HCT116 (cell line): Measurements from ENCODE around the gene LYPD3. TPM values are rescaled to one million over a fixed set of nuclear protein-coding genes. Genes with fewer than 3 reads are reported as not detected.

Experiments used
- ATAC-seq: fragments of 200-7000 bp; cut with Tn5 transposase; 2 replicates; pipeline ENCODE4 v1.9.1; 2020; ENCODE audit warnings: mild to moderate bottlenecking, moderate library complexity
- BruUV-seq: library from RNA; stranded (reverse); fragments of 400-500 nt; replicated peaks from 2 replicates; lab custom pipeline; 2021; lab: Mats Ljungman, UMichigan
- CTCF ChIA-PET: fragments of 300-600 bp; sonication (Branson Sonifier 250); formaldehyde crosslinking; loops from one replicate; lab custom pipeline; 2021; ENCODE audit warnings: antibody characterized with exemption; lab: Charles Lee
- POLR2A ChIA-PET: fragments of 300-600, 350-600 bp; sonication (Branson Sonifier 250); formaldehyde crosslinking; loops from one replicate; lab custom pipeline; 2021; ENCODE audit warnings: antibody characterized with exemption; lab: Charles Lee
- RAD21 ChIA-PET, 2 experiments: fragments of 300-600 bp; sonication (Branson Sonifier 250); formaldehyde crosslinking; loops; one replicate each; lab custom pipeline; 2023; ENCODE audit warnings: low total read pairs in 2 of 2; ENCODE audit not compliant: uncharacterized antibody in 2 of 2, unreplicated experiment in 2 of 2, low non-redundant PET in 1 of 2; lab: Charles Lee
- DNase-seq: peaks from one replicate; pipeline ENCODE4 v3.0.0-alpha.2; 2010; ENCODE audit warnings: low read depth, low spot score
- H2AFZ ChIP-seq: fragments of 200-600 bp; shearing (Covaris generic), sonication (generic); 2 replicates; pipeline ENCODE4 v1.6.1; 2017; ENCODE audit warnings: low read depth, mixed run types, mixed read lengths, antibody characterized with exemption, low read length; ENCODE audit not compliant: poor library complexity, severe bottlenecking
- H3K27ac ChIP-seq: 2 replicates; pipeline ENCODE4 v1.5.1; 2012; ENCODE audit warnings: low read depth, low read length
- H3K27me3 ChIP-seq: fragments of 200-600 bp; sonication (generic); 2 replicates; pipeline ENCODE4 v1.6.1; 2016; ENCODE audit warnings: mixed run types, low read length, mixed read lengths; ENCODE audit not compliant: insufficient read depth
- H3K36me3 ChIP-seq, 2 experiments: fragments of 200-500 bp in 1 of 2; fragments of 200-600 bp in 1 of 2; sonication (Bioruptor generic) in 1 of 2; sonication (generic) in 1 of 2; 2 replicates each; pipeline versions ENCODE4 v1.5.1 to v1.6.1; 2014 to 2016; ENCODE audit warnings: low read length in 2 of 2, inconsistent platforms in 1 of 2, mixed read lengths in 1 of 2, mixed run types in 1 of 2; ENCODE audit not compliant: insufficient read depth in 2 of 2, control insufficient read depth in 1 of 2
- H3K4me1 ChIP-seq, 2 experiments: fragments of 200-600 bp in 1 of 2; sonication (generic) in 1 of 2; 2 replicates each; pipeline versions ENCODE4 v1.5.1 to v1.6.1; 2012 to 2017; ENCODE audit warnings: low read length in 2 of 2, inconsistent platforms in 1 of 2, mild to moderate bottlenecking in 1 of 2, mixed read lengths in 1 of 2, mixed run types in 1 of 2, moderate library complexity in 1 of 2; ENCODE audit not compliant: insufficient read depth in 2 of 2, control insufficient read depth in 1 of 2
- H3K4me2 ChIP-seq: fragments of 200-600 bp; sonication (generic); 2 replicates; pipeline ENCODE4 v1.6.1; 2017; ENCODE audit warnings: mixed run types, low read length, mixed read lengths
- H3K4me3 ChIP-seq, 2 experiments: fragments of 200-600 bp in 1 of 2; sonication (generic) in 1 of 2; replicated peaks in 1 of 2; 2 replicates each; pipeline ENCODE4 v1.5.1; 2011 to 2016; ENCODE audit warnings: low read length in 2 of 2, control low read depth in 1 of 2, low read depth in 1 of 2, mild to moderate bottlenecking in 1 of 2, mixed read lengths in 1 of 2, mixed run types in 1 of 2
- H3K79me2 ChIP-seq: fragments of 200-600 bp; sonication (generic); 2 replicates; pipeline ENCODE4 v1.6.1; 2017; ENCODE audit warnings: mild to moderate bottlenecking, mixed run types, low read length, moderate library complexity, mixed read lengths; ENCODE audit not compliant: insufficient read depth
- H3K9ac ChIP-seq: fragments of 200-600 bp; sonication (generic); 2 replicates; pipeline ENCODE4 v1.6.1; 2016; ENCODE audit warnings: low read length, mixed read lengths
- H3K9me2 ChIP-seq: fragments of 200-600 bp; sonication (generic), shearing (Covaris generic); 2 replicates; pipeline ENCODE4 v1.6.1; 2017; ENCODE audit warnings: mixed run types, mild to moderate bottlenecking, moderate library complexity; ENCODE audit not compliant: insufficient read depth
- H3K9me3 ChIP-seq, 2 experiments: fragments of 200-500 bp in 1 of 2; fragments of 200-600 bp in 1 of 2; sonication (Bioruptor generic) in 1 of 2; sonication (generic) in 1 of 2; 2 replicates each; pipeline ENCODE4 v1.6.1; 2014 to 2017; ENCODE audit warnings: low read length in 2 of 2, mixed read lengths in 2 of 2, inconsistent platforms in 1 of 2, low read depth in 1 of 2, mild to moderate bottlenecking in 1 of 2, mixed run types in 1 of 2, moderate library complexity in 1 of 2; ENCODE audit not compliant: control insufficient read depth in 1 of 2, insufficient read depth in 1 of 2
- H4K20me1 ChIP-seq: fragments of 200-600 bp; sonication (generic), shearing (Covaris generic); 2 replicates; pipeline ENCODE4 v1.6.1; 2017; ENCODE audit warnings: mixed run types, mild to moderate bottlenecking, moderate library complexity; ENCODE audit not compliant: insufficient read depth
- CEBPB ChIP-seq: IDR thresholded peaks from 2 replicates; pipeline ENCODE4 v1.6.1; 2012; ENCODE audit warnings: low read depth
- EGR1 ChIP-seq: IDR thresholded peaks from 2 replicates; pipeline ENCODE4 v1.6.1; 2012; ENCODE audit warnings: low read depth
- ELF1 ChIP-seq: IDR thresholded peaks from 2 replicates; pipeline ENCODE4 v1.6.1; 2012; ENCODE audit warnings: low read depth, borderline replicate concordance
- EZH2 ChIP-seq: fragments of 200-600 bp; sonication (generic); IDR thresholded peaks from 2 replicates; pipeline ENCODE4 v1.6.1; 2017; ENCODE audit warnings: antibody characterized with exemption, mixed run types
- JUND ChIP-seq: IDR thresholded peaks from 2 replicates; pipeline ENCODE4 v1.6.1; 2012
- POLR2AphosphoS5 ChIP-seq: IDR thresholded peaks from 2 replicates; pipeline ENCODE4 v1.6.1; 2011; ENCODE audit warnings: mild to moderate bottlenecking, low read depth, low read length, moderate library complexity
- SIN3A ChIP-seq: IDR thresholded peaks from 2 replicates; pipeline ENCODE4 v1.6.1; 2012; ENCODE audit warnings: low read depth
- SP1 ChIP-seq: IDR thresholded peaks from 2 replicates; pipeline ENCODE4 v1.6.1; 2012; ENCODE audit warnings: low read depth
- SRF ChIP-seq: IDR thresholded peaks from 2 replicates; pipeline ENCODE4 v1.6.1; 2012; ENCODE audit warnings: low read depth
- TCF7L2 ChIP-seq: IDR thresholded peaks from 2 replicates; pipeline ENCODE4 v1.7.0; 2011; ENCODE audit warnings: borderline replicate concordance, inconsistent platforms; ENCODE audit not compliant: insufficient read depth, insufficient read length; ENCODE audit errors: extremely low read depth
- YY1 ChIP-seq: IDR thresholded peaks from 2 replicates; pipeline ENCODE4 v1.6.1; 2011; ENCODE audit warnings: low read length, low read depth, moderate library complexity, mild to moderate bottlenecking; ENCODE audit not compliant: insufficient replicate concordance; ENCODE audit errors: extremely low read depth
- ZNF274 ChIP-seq: fragments of 200-500 bp; sonication (Bioruptor generic); IDR thresholded peaks from 2 replicates; pipeline ENCODE4 v1.6.1; 2014; ENCODE audit warnings: mild to moderate bottlenecking, low read depth, low read length, inconsistent platforms
- intact Hi-C: fragments of 100-400 bp; cut with micrococcal nuclease; formaldehyde crosslinking; loops from 2 replicates; pipeline ENCODE4 v1.10.0; 2022
- total RNA-seq: library from RNA; stranded (reverse); gene quantifications from one replicate; pipeline ENCODE4 v1.2.1, GENCODE V29; 2021; ENCODE audit not compliant: unreplicated experiment

The LYPD3 gene
- total RNA-seq, 1 experiment from 2014 or later: 3.6 TPM

GRCh38 chr19:43505941-43506340, 40.5 kb upstream of the LYPD3 start:
- no peak overlapping the region for H3K9ac ChIP-seq
- DNase-seq (no peak), ATAC-seq (no peak)
- no peaks in the 10 kb centered on the region for H3K9me2 ChIP-seq
- H3K4me2 ChIP-seq: no peak overlapping the region
- no peak for TF ChIP-seq TCF7L2
- TF ChIP-seq POLR2AphosphoS5: no peak
- TF ChIP-seq ELF1: no peak
- no peak for TF ChIP-seq EGR1
- TF ChIP-seq YY1: no peak
- no peak for TF ChIP-seq ZNF274
- TF ChIP-seq SIN3A: no peak
- no peak for TF ChIP-seq EZH2
- no peak for TF ChIP-seq CEBPB
- TF ChIP-seq SRF: no peak
- TF ChIP-seq JUND: no peak
- peaks cover 4 to 9% of the 10 kb centered on the region in 2 experiments; a peak in 3 of 4 replicates for H3K36me3 ChIP-seq
- no peaks in the 10 kb centered on the region for H4K20me1 ChIP-seq
- ChIA-PET RAD21 (no interaction called here), CTCF (interaction anchor here (2.8 kb wide), 1 partner anchor 59 kb away, joined by 20 read pairs; no protein-coding TSS in a partner anchor), POLR2A (no interaction called here)
- BruUV-seq: no TSS peak
- H3K27me3 ChIP-seq: no peaks in the 10 kb centered on the region
- H3K79me2 ChIP-seq: no peaks in the 10 kb centered on the region
- intact Hi-C loops: no loop called here
- no peak overlapping the region for H2AFZ ChIP-seq
- no peaks in the 10 kb centered on the region for H3K9me3 ChIP-seq
- no peak overlapping the region for H3K4me3 ChIP-seq
- no peak overlapping the region for H3K27ac ChIP-seq
- peaks cover 9 to 20% of the 10 kb centered on the region in 2 experiments; a peak in 3 of 4 replicates for H3K4me1 ChIP-seq

- peaks cover 4 to 9% of the 10 kb centered on the region in 2 experiments; a peak in 3 of 4 replicates for H3K36me3 ChIP-seq
- intact Hi-C loops: no loop called here
- peak overlapping the region; percentile 100 for H3K4me2 ChIP-seq
- ATAC-seq (no peak), DNase-seq (no peak)
- H3K4me1 ChIP-seq: peaks cover 9 to 20% of the 10 kb centered on the region in 2 experiments; a peak in 3 of 4 replicates
- ChIA-PET POLR2A (interaction anchor here (1.0 kb wide), 1 partner anchor 13 kb away, joined by 3 read pairs; no protein-coding TSS in a partner anchor), CTCF (interaction anchor here (2.2 to 2.8 kb wide), 2 partner anchors 14 to 58 kb away, joined by 6 to 20 read pairs; no protein-coding TSS in a partner anchor), RAD21 (no interaction called here)
- no peak for TF ChIP-seq SP1
- no peak overlapping the region for H2AFZ ChIP-seq
- peak overlapping the region; percentile 84 to 87; a peak in 2 of 4 replicates for H3K4me3 ChIP-seq
- H3K27me3 ChIP-seq: no peaks in the 10 kb centered on the region
- H3K79me2 ChIP-seq: no peaks in the 10 kb centered on the region
- no peaks in the 10 kb centered on the region for H3K9me2 ChIP-seq
- H4K20me1 ChIP-seq: no peaks in the 10 kb centered on the region
- no TSS peak for BruUV-seq
- H3K9me3 ChIP-seq: no peaks in the 10 kb centered on the region
- H3K9ac ChIP-seq: peak overlapping the region; percentile 83; the same call in 1 of the 2 replicates
- H3K27ac ChIP-seq: peak overlapping the region; percentile 64; the same call in 1 of the 2 replicates
These were observed 39.7 kb upstream of the LYPD3 start for GRCh38 chr19:43505186-43505456.
